SK-N-SH treated with all-trans-retinoic acid at 6 μM for 48 hours (cell line): ENCODE data around the gene NKD2.
"Not testable (repeated sequence)": the region's sequence is repeated elsewhere in the genome, so short reads cannot be mapped to it uniquely, and the experiment has no call there.

Experiments used
- ATAC-seq: fragments of 200-7000 bp; cut with Tn5 transposase; 3 replicates; pipeline ENCODE4 v1.9.1; 2020; ENCODE audit warnings: mild to moderate bottlenecking, moderate library complexity
- ARNTL ChIP-seq: fragments of 450-650 bp; formaldehyde crosslinking; IDR thresholded peaks from 2 replicates; pipeline ENCODE4 v1.5.0; 2020; ENCODE audit warnings: low read depth, mild to moderate bottlenecking, moderate library complexity, borderline replicate concordance
- CSDC2 ChIP-seq: fragments of 250-450 bp; sonication (Bioruptor Pico); IDR thresholded peaks from 2 replicates; pipeline ENCODE4 v1.5.0; 2020; ENCODE audit warnings: mild to moderate bottlenecking, moderate library complexity
- ESRRG ChIP-seq: fragments of 250-450 bp; sonication (Bioruptor Pico); IDR thresholded peaks from 2 replicates; pipeline ENCODE4 v1.6.1; 2021; ENCODE audit warnings: mild to moderate bottlenecking
- GLIS3 ChIP-seq: fragments of 250-450 bp; sonication (Bioruptor Pico); IDR thresholded peaks from 2 replicates; pipeline ENCODE4 v1.5.0; 2020; ENCODE audit warnings: mild to moderate bottlenecking, moderate library complexity
- ISL1 ChIP-seq: fragments of 250-450 bp; sonication (Bioruptor Pico); IDR thresholded peaks from 2 replicates; pipeline ENCODE4 v2.1.2; 2022; ENCODE audit warnings: mild to moderate bottlenecking, moderate library complexity
- OSR1 ChIP-seq: fragments of 250-450 bp; sonication (Bioruptor Pico); IDR thresholded peaks from 2 replicates; pipeline ENCODE4 v1.8.0; 2022; ENCODE audit warnings: moderate library complexity, mild to moderate bottlenecking, inconsistent platforms
- POU6F1 ChIP-seq: fragments of 250-450 bp; sonication (Bioruptor Pico); IDR thresholded peaks from 2 replicates; pipeline ENCODE4 v1.8.0; 2021; ENCODE audit warnings: low read depth, mild to moderate bottlenecking, moderate library complexity, borderline replicate concordance
- SNAI2 ChIP-seq: fragments of 250-450 bp; sonication (Bioruptor Pico); IDR thresholded peaks from 2 replicates; pipeline ENCODE4 v1.5.0; 2020; ENCODE audit warnings: mild to moderate bottlenecking, moderate library complexity
- TCF4 ChIP-seq: fragments of 250-450 bp; sonication (Bioruptor Pico); IDR thresholded peaks from 2 replicates; pipeline ENCODE4 v1.8.0; 2021; ENCODE audit warnings: mild to moderate bottlenecking, moderate library complexity, borderline replicate concordance
- TOX ChIP-seq: fragments of 250-450 bp; sonication (Bioruptor Pico); IDR thresholded peaks from 2 replicates; pipeline ENCODE4 v1.8.0; 2021; ENCODE audit warnings: mild to moderate bottlenecking, moderate library complexity, borderline replicate concordance
- TSHZ2 ChIP-seq: fragments of 250-450 bp; sonication (Bioruptor Pico); IDR thresholded peaks from 2 replicates; pipeline ENCODE4 v1.5.0; 2020; ENCODE audit warnings: mild to moderate bottlenecking, moderate library complexity
- ZC3H10 ChIP-seq: fragments of 250-450 bp; sonication (Bioruptor Pico); IDR thresholded peaks from 2 replicates; pipeline ENCODE4 v1.5.1; 2021; ENCODE audit warnings: mild to moderate bottlenecking, moderate library complexity
- ZFP3 ChIP-seq: fragments of 250-450 bp; sonication (Bioruptor Pico); IDR thresholded peaks from 2 replicates; pipeline ENCODE4 v1.5.0; 2020; ENCODE audit warnings: mild to moderate bottlenecking, moderate library complexity
- ZFP30 ChIP-seq: fragments of 450-650 bp; formaldehyde crosslinking; IDR thresholded peaks from 2 replicates; pipeline ENCODE4 v1.5.0; 2022; ENCODE audit warnings: mild to moderate bottlenecking, moderate library complexity
- ZNF565 ChIP-seq: fragments of 450-650 bp; formaldehyde crosslinking; conservative IDR thresholded peaks from 2 replicates; pipeline ENCODE4 v1.5.0; 2020; ENCODE audit warnings: low read depth, mild to moderate bottlenecking, moderate library complexity
- ZNF70 ChIP-seq: fragments of 450-650 bp; formaldehyde crosslinking; IDR thresholded peaks from 2 replicates; pipeline ENCODE4 v1.5.0; 2020; ENCODE audit warnings: mild to moderate bottlenecking, moderate library complexity
- ZNF8 ChIP-seq: fragments of 450-650 bp; formaldehyde crosslinking; IDR thresholded peaks from 2 replicates; pipeline ENCODE4 v1.5.0; 2020; ENCODE audit warnings: mild to moderate bottlenecking, moderate library complexity
- TF ChIP-seq, protein P1 (sequence below): fragments of 250-450 bp; sonication (Bioruptor Pico); IDR thresholded peaks from 2 replicates; pipeline ENCODE4 v1.5.1; 2021; ENCODE audit warnings: mild to moderate bottlenecking, moderate library complexity
- TF ChIP-seq, protein P2 (sequence below): fragments of 250-450 bp; sonication (Bioruptor Pico); IDR thresholded peaks from 2 replicates; pipeline ENCODE4 v1.5.1; 2020; ENCODE audit warnings: low read depth, mild to moderate bottlenecking, moderate library complexity
- TF ChIP-seq, protein P3 (sequence below): fragments of 250-450 bp; sonication (Bioruptor Pico); IDR thresholded peaks from 2 replicates; pipeline ENCODE4 v1.8.0; 2020; ENCODE audit warnings: mild to moderate bottlenecking, moderate library complexity, borderline replicate concordance

Gene NKD2

GRCh38 chr5:1060535-1060981, 52.0 kb downstream of the NKD2 start:
- TF ChIP-seq ESRRG (CRISPR knock-in tag) (no peak), TCF4 (CRISPR knock-in tag) (no peak), ZFP30 (CRISPR knock-in tag) (no peak), ZNF70 (CRISPR knock-in tag) (no peak), CSDC2 (CRISPR knock-in tag) (no peak), ZNF565 (CRISPR knock-in tag) (no peak), SNAI2 (CRISPR knock-in tag) (no peak), ZFP3 (no peak), ISL1 (CRISPR knock-in tag) (no peak), ARNTL (no peak), POU6F1 (CRISPR knock-in tag) (no peak), TOX (no peak), ZC3H10 (CRISPR knock-in tag) (no peak), ZNF8 (CRISPR knock-in tag) (no peak), OSR1 (CRISPR knock-in tag) (no peak), TSHZ2 (CRISPR knock-in tag) (no peak)
- TF ChIP-seq, protein P1, sequence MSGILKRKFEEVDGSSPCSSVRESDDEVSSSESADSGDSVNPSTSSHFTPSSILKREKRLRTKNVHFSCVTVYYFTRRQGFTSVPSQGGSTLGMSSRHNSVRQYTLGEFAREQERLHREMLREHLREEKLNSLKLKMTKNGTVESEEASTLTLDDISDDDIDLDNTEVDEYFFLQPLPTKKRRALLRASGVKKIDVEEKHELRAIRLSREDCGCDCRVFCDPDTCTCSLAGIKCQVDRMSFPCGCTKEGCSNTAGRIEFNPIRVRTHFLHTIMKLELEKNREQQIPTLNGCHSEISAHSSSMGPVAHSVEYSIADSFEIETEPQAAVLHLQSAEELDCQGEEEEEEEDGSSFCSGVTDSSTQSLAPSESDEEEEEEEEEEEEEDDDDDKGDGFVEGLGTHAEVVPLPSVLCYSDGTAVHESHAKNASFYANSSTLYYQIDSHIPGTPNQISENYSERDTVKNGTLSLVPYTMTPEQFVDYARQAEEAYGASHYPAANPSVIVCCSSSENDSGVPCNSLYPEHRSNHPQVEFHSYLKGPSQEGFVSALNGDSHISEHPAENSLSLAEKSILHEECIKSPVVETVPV (CRISPR knock-in tag): no peak
- TF ChIP-seq, protein P2, sequence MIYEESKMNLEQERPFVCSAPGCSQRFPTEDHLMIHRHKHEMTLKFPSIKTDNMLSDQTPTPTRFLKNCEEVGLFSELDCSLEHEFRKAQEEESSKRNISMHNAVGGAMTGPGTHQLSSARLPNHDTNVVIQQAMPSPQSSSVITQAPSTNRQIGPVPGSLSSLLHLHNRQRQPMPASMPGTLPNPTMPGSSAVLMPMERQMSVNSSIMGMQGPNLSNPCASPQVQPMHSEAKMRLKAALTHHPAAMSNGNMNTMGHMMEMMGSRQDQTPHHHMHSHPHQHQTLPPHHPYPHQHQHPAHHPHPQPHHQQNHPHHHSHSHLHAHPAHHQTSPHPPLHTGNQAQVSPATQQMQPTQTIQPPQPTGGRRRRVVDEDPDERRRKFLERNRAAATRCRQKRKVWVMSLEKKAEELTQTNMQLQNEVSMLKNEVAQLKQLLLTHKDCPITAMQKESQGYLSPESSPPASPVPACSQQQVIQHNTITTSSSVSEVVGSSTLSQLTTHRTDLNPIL: no peak
- TF ChIP-seq, protein P3, sequence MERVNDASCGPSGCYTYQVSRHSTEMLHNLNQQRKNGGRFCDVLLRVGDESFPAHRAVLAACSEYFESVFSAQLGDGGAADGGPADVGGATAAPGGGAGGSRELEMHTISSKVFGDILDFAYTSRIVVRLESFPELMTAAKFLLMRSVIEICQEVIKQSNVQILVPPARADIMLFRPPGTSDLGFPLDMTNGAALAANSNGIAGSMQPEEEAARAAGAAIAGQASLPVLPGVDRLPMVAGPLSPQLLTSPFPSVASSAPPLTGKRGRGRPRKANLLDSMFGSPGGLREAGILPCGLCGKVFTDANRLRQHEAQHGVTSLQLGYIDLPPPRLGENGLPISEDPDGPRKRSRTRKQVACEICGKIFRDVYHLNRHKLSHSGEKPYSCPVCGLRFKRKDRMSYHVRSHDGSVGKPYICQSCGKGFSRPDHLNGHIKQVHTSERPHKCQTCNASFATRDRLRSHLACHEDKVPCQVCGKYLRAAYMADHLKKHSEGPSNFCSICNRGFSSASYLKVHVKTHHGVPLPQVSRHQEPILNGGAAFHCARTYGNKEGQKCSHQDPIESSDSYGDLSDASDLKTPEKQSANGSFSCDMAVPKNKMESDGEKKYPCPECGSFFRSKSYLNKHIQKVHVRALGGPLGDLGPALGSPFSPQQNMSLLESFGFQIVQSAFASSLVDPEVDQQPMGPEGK (CRISPR knock-in tag): no peak

DNA sequence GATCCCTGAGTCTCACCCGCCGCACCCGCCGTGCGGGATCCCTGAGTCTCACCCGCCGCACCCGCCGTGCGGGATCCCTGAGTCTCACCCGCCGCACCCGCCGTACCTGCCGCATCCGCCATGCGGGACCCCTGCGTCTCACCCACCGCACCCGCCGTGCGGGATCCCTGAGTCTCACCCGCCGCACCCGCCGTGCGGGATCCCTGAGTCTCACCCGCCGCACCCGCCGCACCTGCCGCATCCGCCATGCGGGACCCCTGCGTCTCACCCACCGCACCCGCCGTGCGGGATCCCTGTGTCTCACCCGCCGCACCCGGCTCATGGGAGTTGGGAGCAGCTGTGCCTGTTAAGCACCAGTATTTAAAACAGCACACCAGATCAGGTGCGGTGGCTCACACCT, 52.7 kb downstream of the NKD2 start:
- ATAC-seq: not testable (repeated sequence)

More at GRCh38 chr5:1060535-1060981, 52.0 kb downstream of the NKD2 start:
- no peak for ATAC-seq

DNA sequence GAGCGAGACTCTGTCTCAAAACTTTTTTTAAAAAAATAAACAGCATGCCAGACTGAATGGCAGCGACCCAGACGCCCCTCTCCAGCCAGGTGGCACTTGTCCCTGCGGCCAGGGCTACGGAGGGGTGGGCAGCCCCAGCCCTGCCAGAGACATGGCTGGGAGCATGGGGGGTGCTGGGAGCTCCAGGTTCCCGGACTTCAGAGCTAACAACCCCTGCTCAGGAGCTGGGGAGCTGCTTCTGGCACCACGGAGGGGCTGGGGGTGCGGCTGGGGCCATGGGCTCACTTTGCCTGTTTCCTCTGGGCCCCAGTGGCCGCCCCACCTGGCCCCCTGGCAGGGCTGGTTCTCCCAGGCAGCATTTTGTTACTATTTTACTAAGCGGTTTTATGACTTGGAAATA, 53.3 kb downstream of the NKD2 start:
- TF ChIP-seq TCF4 (CRISPR knock-in tag) (no peak), ZC3H10 (CRISPR knock-in tag) (no peak), OSR1 (CRISPR knock-in tag) (no peak), GLIS3 (no peak), SNAI2 (CRISPR knock-in tag) (no peak)
- TF ChIP-seq, protein P3 (CRISPR knock-in tag): no peak
- no peak for ATAC-seq
